Panc1 (cell line): ENCODE measurements around the gene IQGAP1. TPM values are rescaled to one million over a fixed set of nuclear protein-coding genes. Genes with fewer than 3 reads are reported as not detected.

ENCODE experiments used
- ATAC-seq: fragments of 200-7000 bp; cut with Tn5 transposase; 2 replicates; pipeline ENCODE4 v1.9.1; 2020; ENCODE audit warnings: mild to moderate bottlenecking, moderate library complexity
- BruUV-seq: library from RNA; stranded (reverse); fragments of 400-500 nt; replicated peaks from 2 replicates; lab custom pipeline; 2021; lab: Mats Ljungman, UMichigan
- CTCF ChIA-PET: fragments of 300-600 bp; sonication (Branson Sonifier 250); formaldehyde crosslinking; loops from one replicate; lab custom pipeline; 2022; ENCODE audit warnings: antibody characterized with exemption; lab: Charles Lee
- POLR2A ChIA-PET: fragments of 300-600 bp; sonication (Branson Sonifier 250); formaldehyde crosslinking; loops from one replicate; lab custom pipeline; 2022; ENCODE audit warnings: antibody characterized with exemption; lab: Charles Lee
- DNase-seq: peaks from one replicate; pipeline ENCODE4 v3.0.0-alpha.2; 2010; ENCODE audit warnings: low read depth, low spot score
- H3K27ac ChIP-seq: 2 replicates; pipeline ENCODE4 v1.5.1; 2011; ENCODE audit warnings: mild to moderate bottlenecking, low read length, inconsistent platforms
- H3K27me3 ChIP-seq: fragments of 200-500 bp; sonication (Bioruptor generic); 2 replicates; pipeline ENCODE4 v1.6.0; 2014; ENCODE audit warnings: low read length, inconsistent platforms; ENCODE audit not compliant: control insufficient read depth, insufficient read depth
- H3K36me3 ChIP-seq: fragments of 200-500 bp; sonication (Bioruptor generic); 2 replicates; pipeline ENCODE4 v1.5.1; 2014; ENCODE audit warnings: inconsistent platforms, mild to moderate bottlenecking, low read length, moderate library complexity; ENCODE audit not compliant: control insufficient read depth, insufficient read depth
- H3K4me1 ChIP-seq: 2 replicates; pipeline ENCODE4 v1.5.1; 2011; ENCODE audit warnings: inconsistent platforms, mild to moderate bottlenecking, low read length, moderate library complexity; ENCODE audit not compliant: control insufficient read depth, insufficient read depth
- H3K4me3 ChIP-seq, 2 experiments: 2 replicates each; pipeline ENCODE4 v1.5.1; 2011 to 2012; ENCODE audit warnings: low read depth in 2 of 2, low read length in 2 of 2, mild to moderate bottlenecking in 2 of 2, inconsistent platforms in 1 of 2, moderate library complexity in 1 of 2
- H3K9me3 ChIP-seq: fragments of 200-500 bp; sonication (Bioruptor generic); 2 replicates; pipeline ENCODE4 v1.5.1; 2014; ENCODE audit warnings: low read depth, mild to moderate bottlenecking, inconsistent platforms, low read length, moderate library complexity; ENCODE audit not compliant: control insufficient read depth, insufficient read depth
- CTCF ChIP-seq: fragments of 450-650 bp; IDR thresholded peaks from 2 replicates; pipeline ENCODE4 v1.5.1; 2017; ENCODE audit warnings: mild to moderate bottlenecking
- POLR2AphosphoS5 ChIP-seq: IDR thresholded peaks from 2 replicates; pipeline ENCODE4 v1.6.1; 2012; ENCODE audit warnings: mild to moderate bottlenecking, low read depth, low read length, moderate library complexity
- REST ChIP-seq, 2 experiments: IDR thresholded peaks; 2 replicates each; pipeline ENCODE4 v1.6.1; 2011 to 2012; ENCODE audit warnings: low read depth in 2 of 2, control low read depth in 1 of 2, low read length in 1 of 2, mild to moderate bottlenecking in 1 of 2, moderate library complexity in 1 of 2; ENCODE audit not compliant: insufficient read depth in 1 of 2
- SIN3A ChIP-seq: IDR thresholded peaks from 2 replicates; pipeline ENCODE4 v1.6.1; 2012; ENCODE audit warnings: low read depth, mild to moderate bottlenecking, low read length, moderate library complexity, borderline replicate concordance; ENCODE audit not compliant: insufficient read depth
- TCF7L2 ChIP-seq: IDR thresholded peaks from 2 replicates; pipeline ENCODE4 v1.6.1; 2011; ENCODE audit warnings: mild to moderate bottlenecking, low read depth, low read length, inconsistent platforms
- in situ Hi-C: cut with HindIII; loops from 2 replicates; pipeline ENCODE4 v1.10.0; 2016; ENCODE audit warnings: low sequenced_read_pairs, low pct_unique_long_range_greater_than_20kb
- intact Hi-C: fragments of 100-400 bp; cut with micrococcal nuclease; formaldehyde crosslinking; loops from one replicate; pipeline ENCODE4 v1.10.0; 2022; ENCODE audit not compliant: unreplicated experiment
- total RNA-seq: library from RNA; stranded (reverse); gene quantifications from one replicate; pipeline ENCODE4 v1.2.1, GENCODE V29; 2021; ENCODE audit not compliant: unreplicated experiment

The IQGAP1 gene
- total RNA-seq, 1 experiment from 2014 or later = 228 TPM

- H3K4me3 ChIP-seq = no peak overlapping the region
- H3K4me1 ChIP-seq = peaks cover 10% of the 10 kb centered on the region
- no TSS peak for BruUV-seq
- CTCF ChIA-PET = no interaction called here
- no peaks in the 10 kb centered on the region for H3K36me3 ChIP-seq
- peak overlapping the region; percentile 3; the same call in 1 of the 2 replicates for H3K27ac ChIP-seq
- DNase-seq (no peak), ATAC-seq (no peak)
- POLR2A ChIA-PET = no interaction called here
- no peaks in the 10 kb centered on the region for H3K27me3 ChIP-seq
- intact Hi-C loops = no loop called here
- H3K9me3 ChIP-seq = no peaks in the 10 kb centered on the region
- in situ Hi-C loops = no loop called here
- no peak for TF ChIP-seq POLR2AphosphoS5
- no peak for TF ChIP-seq REST (IDR thresholded peaks at IDR 0.05; ENCODE audit: insufficient read depth in 1 of 2, low read depth in 2 of 2, low read length in 1 of 2)
- no peak for TF ChIP-seq TCF7L2
- TF ChIP-seq CTCF = no peak
- TF ChIP-seq SIN3A = no peak
Observed at GRCh38 chr15:90365414-90366055, 22.5 kb upstream of the IQGAP1 start.

- H3K36me3 ChIP-seq = no peaks in the 10 kb centered on the region
- no peaks in the 10 kb centered on the region; the same call in 1 of the 2 replicates for H3K4me1 ChIP-seq
- DNase-seq (no peak), ATAC-seq (no peak)
- in situ Hi-C loops (no loop called here), intact Hi-C loops (no loop called here)
- no peak for TF ChIP-seq CTCF
- TF ChIP-seq SIN3A = no peak
- no peak for TF ChIP-seq POLR2AphosphoS5
- TF ChIP-seq REST (IDR thresholded peaks at IDR 0.05; ENCODE audit: insufficient read depth in 1 of 2, low read depth in 2 of 2, low read length in 1 of 2) = no peak
- no peak for TF ChIP-seq TCF7L2
- POLR2A ChIA-PET = interaction anchor here (0.5 kb wide), 1 partner anchor 20 kb away, joined by 9 read pairs; the partner anchor contains the start of gene IQGAP1
- no peak overlapping the region for H3K4me3 ChIP-seq
- CTCF ChIA-PET = no interaction called here
- H3K27me3 ChIP-seq = no peaks in the 10 kb centered on the region
- BruUV-seq = no TSS peak
- no peak overlapping the region for H3K27ac ChIP-seq
- H3K9me3 ChIP-seq = no peaks in the 10 kb centered on the region
Observed at GRCh38 chr15:90367576-90367975, 20.5 kb upstream of the IQGAP1 start.
